Right cardiac atrium (tissue), 5 donors: ENCODE results near the gene SLC38A8. TPM values are rescaled to one million over a fixed set of nuclear protein-coding genes. Genes with fewer than 3 reads are reported as not detected.

Source experiments
- ATAC-seq, 2 donors: fragments of 200-7000 bp; cut with Tn5 transposase; one replicate each; pipeline versions ENCODE4 v1.8.0 to v1.9.1; 2020; ENCODE audit warnings: moderate library complexity in 2 of 2, mild to moderate bottlenecking in 1 of 2
- DNase-seq, 3 donors: peaks; one replicate each; pipeline ENCODE4 v3.0.0-alpha.2; 2020
- H3K27ac ChIP-seq: one replicate; pipeline ENCODE4 v1.5.1; 2013; ENCODE audit warnings: mild to moderate bottlenecking, low read length, control low read depth, moderate library complexity
- H3K27me3 ChIP-seq: one replicate; pipeline ENCODE4 v1.6.1; 2013; ENCODE audit not compliant: control insufficient read depth, insufficient read depth
- H3K4me1 ChIP-seq: one replicate; pipeline ENCODE4 v1.6.1; 2013; ENCODE audit warnings: low read length; ENCODE audit not compliant: control insufficient read depth, insufficient read depth
- H3K4me3 ChIP-seq: one replicate; pipeline ENCODE4 v1.5.1; 2013; ENCODE audit warnings: low read length, control low read depth
- H3K9me3 ChIP-seq: one replicate; pipeline ENCODE4 v1.6.1; 2013; ENCODE audit warnings: low read length; ENCODE audit not compliant: control insufficient read depth
- WGBS: extraction: QIAGEN DNeasy Blood & Tissue Kit; methylation state at CpG from one replicate; pipeline ENCODE4 v1.1.7; 2013; 5-methylcytosine and 5-hydroxymethylcytosine counted together
- intact Hi-C, 4 donors: fragments of 100-400 bp; cut with DNase I; formaldehyde crosslinking; loops; one replicate each; pipeline versions ENCODE4 v1.11.0 to v1.14.0; 2022 to 2023
- polyA plus RNA-seq: library from polyadenylated mRNA; stranded (reverse); fragments of 200-250 nt; gene quantifications from one replicate; pipeline ENCODE4 v1.2.3, GENCODE V29; 2013
- total RNA-seq, 4 donors: library from RNA; stranded (reverse); fragmentation: NEBNext Ultra II Directional; extraction: Animal tissue kit (Norgen Biotek cat#: 25700); gene quantifications; one replicate each; pipeline ENCODE4 v1.2.1, GENCODE V29; 2021
- donor health status: healthy with polysubstance abuse.
- donor health status: DM: no; HTN: yes; CAD: no.
- donor health status: DM: no; HTN: no; CAD: no.
- donor health status: DM: no; HTN: yes; CAD: no; lungs with severe emphysema.
- donor health status: DM: yes; HTN: yes; CAD: no.

SLC38A8 gene
- total and polyA plus RNA-seq, 5 donors = 0.21 to 0.29 TPM; not detected in 3

DNA sequence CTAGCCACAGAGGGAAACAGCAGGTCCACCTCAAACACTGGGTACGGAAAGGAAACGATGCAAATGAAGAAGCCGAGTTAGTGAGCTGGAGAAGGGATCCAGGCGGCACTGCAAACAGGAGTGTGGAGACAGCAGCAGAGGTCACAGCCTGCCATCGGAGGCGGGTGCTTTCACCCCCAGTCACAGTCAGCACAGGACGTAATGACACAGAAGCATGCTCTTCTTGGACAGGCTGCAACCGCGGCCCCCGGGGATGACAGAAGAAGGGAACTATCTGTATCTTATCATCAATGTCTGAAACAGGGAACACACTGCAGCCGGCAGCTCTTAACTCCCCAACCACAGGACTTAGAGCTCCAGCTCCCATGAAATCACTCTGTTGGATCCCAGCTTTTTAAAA, 16.1 kb upstream of the SLC38A8 start:
- Histone ChIP-seq H3K4me1 (peaks cover 9% of the 10 kb centered on the region), H3K4me3 (no peak overlapping the region), H3K9me3 (no peaks in the 10 kb centered on the region), H3K27ac (peak overlapping the region; percentile 89), H3K27me3 (no peaks in the 10 kb centered on the region)
- 33% methylated on average over 11 of the region's 11 CpGs for WGBS
- intact Hi-C loops = no loop called here
- DNase-seq (peak; percentile 42 to 83 (median 76)), ATAC-seq (peak; percentile 60 to 64)

- Histone ChIP-seq H3K4me1 (peaks cover 9% of the 10 kb centered on the region), H3K27ac (peak overlapping the region; percentile 89), H3K27me3 (no peaks in the 10 kb centered on the region), H3K4me3 (no peak overlapping the region), H3K9me3 (no peaks in the 10 kb centered on the region)
- DNase-seq (no peak), ATAC-seq (no peak)
- 88% methylated on average over 15 of the region's 15 CpGs for WGBS
- intact Hi-C loops = no loop called here
These were observed 15.6 kb upstream of the SLC38A8 start for GRCh38 chr16:84058211-84058610.

GRCh38 chr16:84056933-84057332, 14.3 kb upstream of the SLC38A8 start:
- Histone ChIP-seq H3K27ac (no peak overlapping the region), H3K4me1 (peaks cover 9% of the 10 kb centered on the region), H3K27me3 (no peaks in the 10 kb centered on the region), H3K4me3 (no peak overlapping the region), H3K9me3 (no peaks in the 10 kb centered on the region)
- 78% methylated on average over 7 of the region's 7 CpGs for WGBS
- no peak for DNase-seq
- intact Hi-C loops = no loop called here
- ATAC-seq = no peak

GRCh38 chr16:84055801-84056634, 13.4 kb upstream of the SLC38A8 start:
- Histone ChIP-seq H3K9me3 (no peaks in the 10 kb centered on the region), H3K4me3 (no peak overlapping the region), H3K4me1 (peaks cover 9% of the 10 kb centered on the region), H3K27ac (peak overlapping the region; percentile 70), H3K27me3 (no peaks in the 10 kb centered on the region)
- peak in 1 of 2 donors; percentile 4 for ATAC-seq
- 82% methylated on average over 19 of the region's 19 CpGs for WGBS
- DNase-seq = no peak
- intact Hi-C loops = no loop called here

DNA sequence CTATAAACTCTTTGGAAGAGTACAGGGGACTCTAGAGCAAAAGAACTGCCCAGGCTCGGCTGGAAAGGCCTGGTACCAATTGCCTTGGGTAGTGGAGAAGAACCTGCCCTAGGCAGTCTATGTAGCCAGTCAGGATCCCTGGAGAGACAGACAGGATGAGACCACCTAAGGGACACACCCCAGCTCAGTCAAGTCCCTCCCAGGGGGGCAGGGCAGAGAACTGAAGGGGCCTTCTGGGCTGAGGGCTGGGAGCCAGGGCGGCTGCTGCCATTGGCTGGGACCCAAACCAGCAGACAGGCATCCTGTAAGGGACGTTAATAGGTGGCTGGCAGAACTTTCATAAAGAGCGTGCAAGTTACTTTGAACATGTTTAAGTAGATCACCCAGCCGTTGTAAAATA, 12.8 kb upstream of the SLC38A8 start:
- H3K27me3 ChIP-seq = no peaks in the 10 kb centered on the region
- 44% methylated on average over 5 of the region's 5 CpGs for WGBS
- H3K27ac ChIP-seq = peak overlapping the region; percentile 25
- H3K9me3 ChIP-seq = no peaks in the 10 kb centered on the region
- intact Hi-C loops = no loop called here
- ATAC-seq (peak; percentile 34 to 52), DNase-seq (peak; percentile 44 to 85 (median 82))
- H3K4me3 ChIP-seq = no peak overlapping the region
- peaks cover 9% of the 10 kb centered on the region for H3K4me1 ChIP-seq

DNA sequence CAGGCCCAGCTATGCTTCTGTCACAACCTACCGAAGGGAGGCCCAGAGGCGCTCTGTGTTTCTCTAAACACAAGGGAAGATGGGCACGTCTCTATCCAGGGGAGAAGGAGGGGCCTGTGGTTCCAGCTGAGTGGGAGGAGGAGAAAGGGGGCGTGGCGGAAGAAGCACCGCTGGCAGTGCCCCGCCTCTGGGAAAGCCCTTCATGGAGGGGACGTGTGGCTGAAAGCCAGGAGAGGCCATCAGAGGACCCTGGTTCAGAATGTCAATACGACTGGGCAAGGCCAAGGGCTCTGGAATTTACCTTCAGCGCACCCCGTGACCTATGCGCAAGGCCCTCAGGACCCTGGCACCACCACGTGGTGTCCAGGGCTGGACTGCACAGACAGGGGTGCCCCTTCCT, 12.3 kb upstream of the SLC38A8 start:
- intact Hi-C loops = no loop called here
- no peak overlapping the region for H3K4me3 ChIP-seq
- no peaks in the 10 kb centered on the region for H3K9me3 ChIP-seq
- ATAC-seq (peak in 1 of 2 donors; percentile 9), DNase-seq (peak in 1 of 3 donors; percentile 43)
- no peaks in the 10 kb centered on the region for H3K27me3 ChIP-seq
- H3K4me1 ChIP-seq = peaks cover 9% of the 10 kb centered on the region
- peak overlapping the region; percentile 25 for H3K27ac ChIP-seq
- 72% methylated on average over 13 of the region's 13 CpGs for WGBS

DNA sequence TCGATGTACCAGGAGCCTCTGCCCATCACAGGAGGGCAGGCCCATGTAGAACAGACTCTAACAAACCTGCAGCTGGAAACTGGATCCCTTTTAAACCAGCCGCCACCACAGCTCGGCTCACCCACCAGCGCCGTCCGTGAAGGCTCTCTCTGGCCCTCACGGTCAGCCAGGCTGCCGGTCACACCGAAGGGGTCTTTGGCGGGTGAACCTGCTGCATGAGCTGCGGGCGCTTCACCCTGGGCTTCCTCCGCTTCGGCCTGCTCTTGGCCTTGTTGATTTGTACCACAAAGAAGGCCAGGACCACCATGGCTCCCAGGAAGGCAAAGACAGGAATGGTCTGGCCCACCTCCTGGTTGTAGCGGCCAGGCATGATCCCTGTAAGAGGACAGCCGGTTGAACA, 11.7 kb upstream of the SLC38A8 start:
- H3K27ac ChIP-seq = no peak overlapping the region
- intact Hi-C loops = no loop called here
- H3K9me3 ChIP-seq = no peaks in the 10 kb centered on the region
- no peak for DNase-seq
- no peaks in the 10 kb centered on the region for H3K27me3 ChIP-seq
- ATAC-seq = no peak
- H3K4me1 ChIP-seq = peaks cover 9% of the 10 kb centered on the region
- H3K4me3 ChIP-seq = no peak overlapping the region
- WGBS = 95% methylated on average over 16 of the region's 16 CpGs

DNA sequence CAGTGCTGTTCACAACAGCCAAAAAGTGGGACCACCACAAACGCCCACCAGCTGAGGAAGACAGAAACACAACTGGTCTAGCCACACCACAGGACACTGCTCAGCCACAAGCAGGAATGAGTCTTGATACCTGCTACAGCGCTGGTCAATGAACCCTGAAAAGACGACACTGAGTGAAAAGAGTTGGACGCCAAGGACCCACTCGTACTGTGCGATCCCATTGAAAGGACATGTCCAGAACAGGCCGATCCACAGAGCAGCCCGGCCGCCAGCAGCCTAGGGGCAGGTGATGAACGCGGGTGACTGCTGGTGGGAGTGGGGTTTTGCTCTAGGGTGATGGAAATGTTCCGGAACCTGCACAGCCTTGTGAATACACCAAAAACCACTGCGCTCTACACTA, 10.6 kb upstream of the SLC38A8 start:
- H3K9me3 ChIP-seq = no peaks in the 10 kb centered on the region
- peak in 1 of 3 donors; percentile 43 for DNase-seq

DNA sequence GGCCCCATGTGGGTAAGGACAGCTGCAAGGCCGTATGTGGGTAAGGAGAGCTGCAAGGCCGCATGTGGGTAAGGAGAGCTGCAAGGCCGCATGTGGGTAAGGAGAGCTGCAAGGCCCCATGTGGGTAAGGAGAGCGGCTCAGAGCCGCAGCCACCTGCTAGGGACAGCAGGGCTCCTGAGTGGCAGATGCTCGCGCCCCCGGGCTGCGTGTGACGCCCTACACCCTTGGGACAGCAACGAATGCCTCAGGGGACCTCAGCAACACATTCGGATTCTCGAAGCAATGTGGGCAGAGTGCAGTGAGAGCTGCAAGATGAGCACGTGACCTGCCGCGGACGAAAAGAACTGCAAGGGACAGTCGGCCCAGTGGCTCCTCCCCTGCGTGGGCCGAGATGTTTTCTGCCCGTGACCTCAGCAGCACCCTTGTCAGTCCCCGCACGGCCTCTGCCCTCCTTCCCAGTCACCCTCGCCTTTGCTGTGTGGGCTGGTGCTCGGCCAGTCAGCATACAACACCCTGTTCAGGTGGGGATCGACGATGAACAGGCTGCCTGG, 9.6 kb upstream of the SLC38A8 start:
- intact Hi-C loops = no loop called here
- H3K4me1 ChIP-seq = peaks cover 3% of the 10 kb centered on the region
- H3K4me3 ChIP-seq = no peak overlapping the region
- no peaks in the 10 kb centered on the region for H3K9me3 ChIP-seq
- ATAC-seq (no peak), DNase-seq (peak in 1 of 3 donors; percentile 54)
- no peaks in the 10 kb centered on the region for H3K27me3 ChIP-seq
- no peak overlapping the region for H3K27ac ChIP-seq
- 84% methylated on average over 27 of the region's 27 CpGs for WGBS

More for the DNA sequence above, 10.6 kb upstream of the SLC38A8 start:
- no peak for ATAC-seq
- no peak overlapping the region for H3K27ac ChIP-seq
- 96% methylated on average over 13 of the region's 13 CpGs for WGBS
- H3K4me1 ChIP-seq = peaks cover 8% of the 10 kb centered on the region
- H3K4me3 ChIP-seq = no peak overlapping the region
- intact Hi-C loops = no loop called here
- H3K27me3 ChIP-seq = no peaks in the 10 kb centered on the region

DNA sequence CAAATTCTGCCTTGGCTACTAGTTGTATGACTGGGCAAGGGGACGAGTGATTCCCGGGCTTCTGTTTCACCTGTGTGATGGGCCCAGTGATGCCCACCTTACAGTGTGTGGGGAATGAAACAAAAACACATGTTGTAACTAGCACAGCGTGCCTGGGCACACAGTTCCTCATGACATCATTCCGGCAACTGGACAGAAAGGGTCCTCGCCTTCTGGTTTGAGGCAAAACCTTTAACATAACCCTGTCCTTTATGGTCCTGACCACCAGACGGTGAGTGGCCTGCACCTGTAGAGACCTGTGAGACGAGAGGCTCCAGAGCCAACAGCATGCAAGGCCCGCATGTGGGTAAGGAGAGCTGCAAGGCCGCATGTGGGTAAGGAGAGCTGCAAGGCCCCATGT, 7.7 kb upstream of the SLC38A8 start:
- ATAC-seq (no peak), DNase-seq (peak in 2 of 3 donors; percentile 9 to 10)
- H3K4me3 ChIP-seq = no peak overlapping the region
- no peaks in the 10 kb centered on the region for H3K4me1 ChIP-seq
- H3K27me3 ChIP-seq = no peaks in the 10 kb centered on the region
- intact Hi-C loops = no loop called here
- H3K9me3 ChIP-seq = no peaks in the 10 kb centered on the region
- no peak overlapping the region for H3K27ac ChIP-seq
- 92% methylated on average over 9 of the region's 9 CpGs for WGBS

DNA sequence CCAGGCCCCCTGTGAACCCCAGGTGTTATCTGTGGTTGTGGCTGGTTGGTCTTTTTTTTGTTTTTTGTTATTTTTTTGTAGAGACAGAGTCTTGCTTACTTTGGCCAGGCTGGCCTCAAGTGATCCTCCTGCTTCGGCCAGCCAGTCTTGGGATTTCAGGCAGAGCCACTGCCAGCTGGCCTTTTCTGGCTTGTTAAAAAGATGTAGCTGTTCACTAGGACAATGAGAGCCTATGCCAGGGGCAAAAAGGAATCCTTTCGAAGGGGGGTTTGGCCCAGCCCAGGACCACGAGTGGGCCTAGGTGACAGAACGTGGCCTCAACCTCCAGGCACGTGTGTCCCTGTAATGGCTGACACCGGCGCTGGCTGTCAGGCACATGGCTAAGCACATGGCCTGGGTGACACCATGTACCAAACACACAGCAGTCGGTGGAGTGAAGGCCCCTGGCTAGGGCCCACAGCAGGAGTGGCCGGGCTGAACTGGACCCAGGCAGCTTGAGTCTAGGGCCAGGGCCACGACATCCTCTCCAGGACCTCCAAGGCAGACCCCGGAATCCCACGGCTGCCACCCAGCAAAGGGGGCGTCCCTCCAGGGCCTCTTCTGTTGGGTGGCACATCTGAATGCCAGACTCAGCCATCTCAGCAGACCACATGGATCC, 6.9 kb upstream of the SLC38A8 start:
- DNase-seq = peak in 2 of 3 donors; percentile 35 to 41

More for the DNA sequence above, 6.9 kb upstream of the SLC38A8 start:
- no peaks in the 10 kb centered on the region for H3K4me1 ChIP-seq
- peak in 1 of 2 donors; percentile 18 for ATAC-seq
- no peak overlapping the region for H3K27ac ChIP-seq
- WGBS = 72% methylated on average over 13 of the region's 13 CpGs
- H3K4me3 ChIP-seq = no peak overlapping the region
- no peaks in the 10 kb centered on the region for H3K27me3 ChIP-seq
- H3K9me3 ChIP-seq = no peaks in the 10 kb centered on the region
- intact Hi-C loops = no loop called here
